ENCODE measurements around the gene GRHL3.
"Not testable (repeated sequence)": the region's sequence is repeated elsewhere in the genome, so short reads cannot be mapped to it uniquely, and the experiment has no call there.

The GRHL3 gene

DNA sequence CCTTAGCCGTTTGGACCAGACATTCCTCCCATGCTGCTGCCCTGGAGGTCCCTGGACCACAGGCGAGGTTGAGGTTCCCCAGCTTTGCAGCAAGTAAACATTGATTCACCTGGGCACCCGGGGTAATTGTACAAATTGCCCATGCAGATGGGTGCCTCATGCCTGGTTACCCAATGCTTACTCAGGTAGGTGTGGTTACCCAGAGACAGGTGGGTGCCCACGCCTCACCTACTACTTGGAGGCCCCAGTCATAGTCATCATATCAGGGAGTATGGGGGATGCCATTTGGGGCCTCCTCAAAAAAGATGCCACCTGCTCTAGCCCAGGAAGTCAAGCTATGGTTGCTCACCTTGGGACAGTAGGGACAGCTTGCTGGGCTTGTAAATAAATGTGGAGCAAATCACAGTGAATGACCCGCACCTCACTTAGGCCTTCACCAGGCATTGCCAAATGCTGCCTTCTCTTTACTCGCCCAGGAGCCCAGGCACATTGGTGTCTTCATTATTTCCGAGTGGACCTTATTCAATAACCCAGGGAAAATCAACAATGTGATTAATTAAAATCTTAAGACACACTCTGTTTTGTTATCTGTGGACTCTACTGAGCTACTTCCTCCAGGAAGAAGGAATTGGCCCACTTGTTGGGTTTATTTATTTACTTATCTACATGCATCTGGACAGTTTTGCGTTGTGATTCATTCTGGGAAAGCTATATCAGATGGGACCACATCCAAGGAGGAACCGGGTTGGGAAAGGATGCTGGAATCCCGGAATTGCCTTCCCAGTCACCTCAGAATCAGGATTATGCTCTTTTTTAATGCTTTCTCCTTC lies 35.6 kb upstream of the GRHL3 start:
- H3K9me3 ChIP-seq (ENCODE audit: control insufficient read depth in 2 of 2, low read length in 2 of 2), result no peaks in the 10 kb centered on the region
- H3K27me3 ChIP-seq (ENCODE audit: control insufficient read depth in 2 of 2, insufficient read depth in 2 of 2, low read length in 2 of 2), result peaks cover 0 to 3% of the 10 kb centered on the region in 2 donors
- no peaks in the 10 kb centered on the region for H3K36me3 ChIP-seq (ENCODE audit: control insufficient read depth in 2 of 2, insufficient read depth in 2 of 2, low read length in 2 of 2)
- H3K4me3 ChIP-seq (ENCODE audit: low read length in 2 of 2), result no peak overlapping the region
- no peak overlapping the region for H3K9ac ChIP-seq (ENCODE audit: low read depth in 1 of 2, low read length in 2 of 2)
- H3K4me1 ChIP-seq (ENCODE audit: control insufficient read depth in 2 of 2, insufficient read depth in 2 of 2, low read length in 2 of 2), result no peaks in the 10 kb centered on the region
- H3K27ac ChIP-seq (ENCODE audit: low read depth in 2 of 2, low read length in 2 of 2), result no peak overlapping the region

DNA sequence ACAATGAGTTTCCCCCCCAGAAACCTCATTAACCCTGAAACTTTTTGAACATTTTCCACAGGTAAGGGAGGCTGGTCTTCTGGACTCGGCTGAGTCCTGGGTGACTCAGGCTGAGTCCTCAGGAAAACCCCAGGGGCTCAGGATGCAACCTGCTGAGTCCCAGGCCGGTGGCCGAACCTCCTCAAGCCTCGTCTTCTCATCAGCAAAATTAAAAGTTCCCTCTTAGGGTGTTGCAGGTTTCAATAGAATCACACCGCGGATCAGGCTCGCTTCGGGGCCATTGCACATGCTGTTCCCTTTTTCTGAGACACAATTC lies 35.0 kb upstream of the GRHL3 start:
- Histone ChIP-seq H3K4me3 (ENCODE audit: low read length in 2 of 2) (no peak overlapping the region), H3K36me3 (ENCODE audit: control insufficient read depth in 2 of 2, insufficient read depth in 2 of 2, low read length in 2 of 2) (no peaks in the 10 kb centered on the region), H3K4me1 (ENCODE audit: control insufficient read depth in 2 of 2, insufficient read depth in 2 of 2, low read length in 2 of 2) (no peaks in the 10 kb centered on the region), H3K9ac (ENCODE audit: low read depth in 1 of 2, low read length in 2 of 2) (no peak overlapping the region), H3K27ac (ENCODE audit: low read depth in 2 of 2, low read length in 2 of 2) (no peak overlapping the region), H3K27me3 (ENCODE audit: control insufficient read depth in 2 of 2, insufficient read depth in 2 of 2, low read length in 2 of 2) (no peaks in the 10 kb centered on the region), H3K9me3 (ENCODE audit: control insufficient read depth in 2 of 2, low read length in 2 of 2) (no peaks in the 10 kb centered on the region)

DNA sequence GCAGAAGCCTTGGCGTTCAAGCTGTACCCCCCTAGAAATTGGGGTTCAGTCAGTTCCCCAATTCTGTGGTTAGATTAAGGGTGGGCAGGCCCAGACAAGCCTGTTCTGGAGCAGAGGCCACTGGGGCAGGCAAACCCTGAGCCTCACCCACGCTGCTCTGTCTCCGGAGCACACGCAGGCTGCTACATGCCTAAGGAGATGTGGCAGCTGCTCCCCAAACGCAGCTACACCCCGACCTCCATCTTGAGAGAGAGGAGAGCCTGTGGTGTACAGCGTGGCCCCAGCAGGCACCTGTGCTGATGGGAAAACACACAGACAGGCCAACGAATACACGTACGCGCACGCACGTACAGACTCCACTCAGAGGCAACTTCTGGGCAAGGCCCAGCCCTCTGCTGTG lies 33.9 kb upstream of the GRHL3 start:
- no peak overlapping the region for H3K4me3 ChIP-seq (ENCODE audit: low read length in 2 of 2)

DNA sequence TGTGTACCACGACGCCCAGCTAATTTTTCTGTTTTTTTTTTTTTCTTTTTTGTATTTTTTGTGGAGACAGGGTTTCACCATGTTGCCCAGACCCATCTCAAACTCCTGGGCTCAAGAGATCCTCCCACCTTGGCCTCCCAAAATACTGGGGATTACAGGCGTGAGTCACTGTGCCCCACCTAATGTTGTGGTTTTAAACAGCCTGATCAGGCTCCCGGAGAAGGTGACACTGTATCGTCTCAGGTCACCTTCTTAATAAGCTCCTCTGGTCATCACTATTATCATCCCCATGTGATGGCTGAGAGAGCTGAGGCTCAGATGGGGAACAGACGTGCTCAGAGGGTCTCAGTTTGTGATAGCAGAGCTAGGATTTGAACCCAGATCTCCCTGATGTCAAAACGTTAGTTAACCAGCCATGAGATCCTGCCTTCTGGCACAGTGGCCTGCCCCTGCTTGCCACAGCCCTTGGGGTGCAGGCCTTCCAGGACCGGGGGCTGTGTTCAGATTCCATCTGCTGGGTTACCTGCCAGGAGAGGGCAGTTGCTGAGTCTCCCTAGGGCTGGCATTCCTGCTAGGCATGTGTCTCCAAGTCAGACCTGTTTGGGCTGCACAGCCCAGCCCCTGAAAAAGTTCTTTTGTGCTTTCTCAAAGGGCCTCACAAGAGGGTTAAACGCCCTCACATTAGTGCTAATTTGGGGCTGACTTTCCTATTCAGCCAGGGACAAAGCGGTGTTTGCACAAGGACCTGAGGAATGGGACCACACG lies 32.7 kb upstream of the GRHL3 start:
- H3K36me3 ChIP-seq (ENCODE audit: control insufficient read depth in 2 of 2, insufficient read depth in 2 of 2, low read length in 2 of 2), result no peaks in the 10 kb centered on the region
- no peak overlapping the region for H3K4me3 ChIP-seq (ENCODE audit: low read length in 2 of 2)
- peaks cover 0 to 4% of the 10 kb centered on the region in 2 donors for H3K27me3 ChIP-seq (ENCODE audit: control insufficient read depth in 2 of 2, insufficient read depth in 2 of 2, low read length in 2 of 2)
- no peak overlapping the region for H3K9ac ChIP-seq (ENCODE audit: low read depth in 1 of 2, low read length in 2 of 2)
- peaks cover 0 to 2% of the 10 kb centered on the region in 2 donors for H3K4me1 ChIP-seq (ENCODE audit: control insufficient read depth in 2 of 2, insufficient read depth in 2 of 2, low read length in 2 of 2)
- no peaks in the 10 kb centered on the region for H3K9me3 ChIP-seq (ENCODE audit: control insufficient read depth in 2 of 2, low read length in 2 of 2)
- no peak overlapping the region for H3K27ac ChIP-seq (ENCODE audit: low read depth in 2 of 2, low read length in 2 of 2)

More for the DNA sequence above, 33.9 kb upstream of the GRHL3 start:
- no peaks in the 10 kb centered on the region for H3K9me3 ChIP-seq (ENCODE audit: control insufficient read depth in 2 of 2, low read length in 2 of 2)
- H3K9ac ChIP-seq (ENCODE audit: low read depth in 1 of 2, low read length in 2 of 2), result no peak overlapping the region
- no peak overlapping the region for H3K27ac ChIP-seq (ENCODE audit: low read depth in 2 of 2, low read length in 2 of 2)
- no peaks in the 10 kb centered on the region for H3K36me3 ChIP-seq (ENCODE audit: control insufficient read depth in 2 of 2, insufficient read depth in 2 of 2, low read length in 2 of 2)
- no peaks in the 10 kb centered on the region for H3K27me3 ChIP-seq (ENCODE audit: control insufficient read depth in 2 of 2, insufficient read depth in 2 of 2, low read length in 2 of 2)
- peaks cover 0 to 2% of the 10 kb centered on the region in 2 donors for H3K4me1 ChIP-seq (ENCODE audit: control insufficient read depth in 2 of 2, insufficient read depth in 2 of 2, low read length in 2 of 2)

DNA sequence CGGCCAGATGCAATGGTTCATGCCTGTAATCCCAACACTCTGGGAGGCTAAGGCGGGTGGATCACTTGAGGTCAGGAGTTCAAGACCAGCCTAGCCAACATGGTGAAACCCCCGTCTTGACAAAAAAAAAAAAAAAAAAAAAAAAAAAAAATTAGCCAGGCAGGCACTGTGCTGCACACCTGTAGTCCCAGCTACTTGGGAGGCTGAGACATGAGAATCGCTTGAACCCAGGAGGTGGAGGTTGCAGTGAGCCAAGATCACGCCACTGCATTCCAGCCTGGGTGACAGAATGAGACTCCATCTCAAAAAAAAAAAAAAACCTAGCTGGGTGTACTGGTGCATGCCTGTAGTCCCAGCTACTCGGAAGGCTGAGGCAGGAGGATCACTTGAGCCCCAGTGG lies 31.4 kb upstream of the GRHL3 start:
- H3K27me3 ChIP-seq (ENCODE audit: control insufficient read depth in 2 of 2, insufficient read depth in 2 of 2, low read length in 2 of 2); H3K9ac ChIP-seq (ENCODE audit: low read depth in 1 of 2, low read length in 2 of 2); H3K27ac ChIP-seq (ENCODE audit: low read depth in 2 of 2, low read length in 2 of 2); H3K9me3 ChIP-seq (ENCODE audit: control insufficient read depth in 2 of 2, low read length in 2 of 2); H3K4me1 ChIP-seq (ENCODE audit: control insufficient read depth in 2 of 2, insufficient read depth in 2 of 2, low read length in 2 of 2); H3K4me3 ChIP-seq (ENCODE audit: low read length in 2 of 2); H3K36me3 ChIP-seq (ENCODE audit: control insufficient read depth in 2 of 2, insufficient read depth in 2 of 2, low read length in 2 of 2): not testable (repeated sequence)

DNA sequence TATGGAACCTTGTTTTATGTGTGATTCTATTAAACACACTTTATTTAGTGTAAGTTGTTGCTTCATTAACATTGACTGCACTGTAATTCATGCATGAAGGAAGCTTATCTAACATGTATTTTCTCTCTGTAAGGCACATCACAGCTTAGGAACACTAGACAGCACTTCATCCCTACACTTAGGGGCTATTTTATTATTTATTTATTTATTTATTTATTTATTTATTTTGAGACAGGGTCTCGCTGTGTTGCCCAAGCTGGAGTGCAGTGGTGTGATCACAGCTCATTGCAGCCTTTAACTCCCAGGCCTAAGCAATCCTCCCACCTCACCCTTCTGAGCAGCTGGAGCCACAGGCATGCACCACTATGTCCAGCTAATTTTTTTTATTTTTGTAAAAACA lies 30.7 kb upstream of the GRHL3 start:
- Histone ChIP-seq H3K27me3 (ENCODE audit: control insufficient read depth in 2 of 2, insufficient read depth in 2 of 2, low read length in 2 of 2) (peaks cover 0 to 4% of the 10 kb centered on the region in 2 donors), H3K4me3 (ENCODE audit: low read length in 2 of 2) (no peak overlapping the region), H3K36me3 (ENCODE audit: control insufficient read depth in 2 of 2, insufficient read depth in 2 of 2, low read length in 2 of 2) (no peaks in the 10 kb centered on the region), H3K4me1 (ENCODE audit: control insufficient read depth in 2 of 2, insufficient read depth in 2 of 2, low read length in 2 of 2) (peaks cover 0 to 2% of the 10 kb centered on the region in 2 donors), H3K27ac (ENCODE audit: low read depth in 2 of 2, low read length in 2 of 2) (no peak overlapping the region), H3K9me3 (ENCODE audit: control insufficient read depth in 2 of 2, low read length in 2 of 2) (no peaks in the 10 kb centered on the region), H3K9ac (ENCODE audit: low read depth in 1 of 2, low read length in 2 of 2) (no peak overlapping the region)

DNA sequence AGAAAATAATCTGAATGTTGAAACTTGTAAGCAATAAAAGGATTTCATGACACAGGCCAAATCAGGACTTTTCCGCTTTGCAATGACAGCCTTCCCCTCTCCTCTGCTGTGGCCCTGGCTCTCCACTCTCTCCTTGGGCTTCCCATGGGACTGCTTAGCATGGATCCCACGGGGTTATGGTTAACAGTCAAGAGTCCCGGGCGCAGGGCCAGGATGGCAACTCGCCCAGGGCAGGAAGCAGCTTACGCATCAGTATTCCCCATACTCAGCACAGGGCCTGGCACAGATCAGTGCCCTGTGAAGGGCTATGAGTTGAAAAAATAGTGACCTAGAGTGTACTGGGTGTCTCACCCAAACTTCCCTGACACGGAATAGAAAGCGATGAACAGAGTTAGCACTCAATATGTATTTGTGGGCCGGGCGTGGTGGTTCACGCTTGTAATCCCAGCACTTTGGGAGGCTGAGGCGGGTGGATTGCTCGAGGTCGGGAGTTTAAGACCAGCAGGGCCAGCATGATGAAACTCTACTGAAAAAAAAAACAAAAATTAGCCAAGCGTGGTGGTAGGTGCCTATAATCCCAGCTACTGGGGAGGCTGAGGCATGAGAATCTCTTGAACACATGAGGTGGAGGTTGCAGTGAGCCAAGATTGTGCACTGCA lies 29.1 kb upstream of the GRHL3 start:
- Histone ChIP-seq H3K4me1 (ENCODE audit: control insufficient read depth in 2 of 2, insufficient read depth in 2 of 2, low read length in 2 of 2) (peaks cover 3 to 7% of the 10 kb centered on the region in 2 donors), H3K27ac (ENCODE audit: low read depth in 2 of 2, low read length in 2 of 2) (no peak overlapping the region), H3K27me3 (ENCODE audit: control insufficient read depth in 2 of 2, insufficient read depth in 2 of 2, low read length in 2 of 2) (peaks cover 0 to 4% of the 10 kb centered on the region in 2 donors), H3K9ac (ENCODE audit: low read depth in 1 of 2, low read length in 2 of 2) (no peak overlapping the region), H3K9me3 (ENCODE audit: control insufficient read depth in 2 of 2, low read length in 2 of 2) (no peaks in the 10 kb centered on the region), H3K4me3 (ENCODE audit: low read length in 2 of 2) (no peak overlapping the region), H3K36me3 (ENCODE audit: control insufficient read depth in 2 of 2, insufficient read depth in 2 of 2, low read length in 2 of 2) (no peaks in the 10 kb centered on the region)

DNA sequence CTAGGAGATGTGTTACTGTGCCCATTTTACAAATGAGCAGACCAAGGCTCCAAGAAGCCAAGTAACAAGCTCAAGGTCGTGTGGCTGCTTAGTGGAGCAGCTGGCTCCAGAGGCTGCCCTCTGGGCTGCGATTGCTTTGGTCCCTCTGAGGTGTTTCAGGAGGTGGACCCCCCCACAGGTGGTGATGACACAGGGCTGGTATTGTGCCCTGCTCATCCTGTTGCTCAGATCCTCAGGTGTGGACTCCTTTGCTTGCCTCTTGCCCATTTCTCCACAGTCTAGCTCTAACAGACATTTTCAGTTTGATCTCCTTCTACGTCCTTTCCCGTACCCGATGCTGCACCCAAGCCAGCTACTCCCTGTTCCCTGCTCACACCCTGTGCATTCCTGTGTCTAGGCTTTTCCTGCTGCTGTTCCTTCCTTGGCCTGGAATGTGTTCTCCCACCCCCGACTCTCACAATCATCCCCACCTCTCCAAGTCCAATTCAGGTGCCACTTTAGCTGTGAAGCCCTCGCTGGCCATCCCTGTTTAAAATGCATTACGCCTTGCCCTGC lies 28.1 kb upstream of the GRHL3 start:
- Histone ChIP-seq H3K27ac (ENCODE audit: low read depth in 2 of 2, low read length in 2 of 2) (no peak overlapping the region), H3K4me3 (ENCODE audit: low read length in 2 of 2) (no peak overlapping the region), H3K36me3 (ENCODE audit: control insufficient read depth in 2 of 2, insufficient read depth in 2 of 2, low read length in 2 of 2) (no peaks in the 10 kb centered on the region), H3K9me3 (ENCODE audit: control insufficient read depth in 2 of 2, low read length in 2 of 2) (no peaks in the 10 kb centered on the region), H3K9ac (ENCODE audit: low read depth in 1 of 2, low read length in 2 of 2) (no peak overlapping the region), H3K4me1 (ENCODE audit: control insufficient read depth in 2 of 2, insufficient read depth in 2 of 2, low read length in 2 of 2) (peaks cover 5 to 12% of the 10 kb centered on the region in 2 donors), H3K27me3 (ENCODE audit: control insufficient read depth in 2 of 2, insufficient read depth in 2 of 2, low read length in 2 of 2) (peaks cover 0 to 4% of the 10 kb centered on the region in 2 donors)

DNA sequence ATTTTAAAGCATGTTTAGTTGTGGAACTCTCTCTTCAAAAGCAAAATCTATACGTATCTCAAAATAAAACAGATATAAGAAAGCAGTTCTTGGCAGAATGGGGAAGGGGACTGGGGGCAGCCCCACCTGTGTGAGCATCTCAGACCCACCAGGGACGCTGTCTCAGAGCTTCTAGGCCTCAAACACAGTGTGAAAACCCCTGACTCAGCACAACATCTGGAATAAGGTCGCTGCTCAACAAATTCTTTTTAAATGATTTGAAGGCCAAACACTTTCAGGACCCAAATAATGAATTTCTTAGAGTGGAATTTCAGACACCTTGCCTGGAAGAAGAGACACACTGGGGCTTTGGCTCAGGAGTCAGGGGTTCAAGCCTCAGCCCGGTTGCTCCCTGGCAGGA lies 27.1 kb upstream of the GRHL3 start:
- no peak overlapping the region for H3K27ac ChIP-seq (ENCODE audit: low read depth in 2 of 2, low read length in 2 of 2)
- no peaks in the 10 kb centered on the region for H3K9me3 ChIP-seq (ENCODE audit: control insufficient read depth in 2 of 2, low read length in 2 of 2)
- peaks cover 0 to 4% of the 10 kb centered on the region in 2 donors for H3K27me3 ChIP-seq (ENCODE audit: control insufficient read depth in 2 of 2, insufficient read depth in 2 of 2, low read length in 2 of 2)
- H3K4me3 ChIP-seq (ENCODE audit: low read length in 2 of 2), result no peak overlapping the region
- H3K9ac ChIP-seq (ENCODE audit: low read depth in 1 of 2, low read length in 2 of 2), result no peak overlapping the region
- peaks cover 5 to 12% of the 10 kb centered on the region in 2 donors for H3K4me1 ChIP-seq (ENCODE audit: control insufficient read depth in 2 of 2, insufficient read depth in 2 of 2, low read length in 2 of 2)
- no peaks in the 10 kb centered on the region for H3K36me3 ChIP-seq (ENCODE audit: control insufficient read depth in 2 of 2, insufficient read depth in 2 of 2, low read length in 2 of 2)

DNA sequence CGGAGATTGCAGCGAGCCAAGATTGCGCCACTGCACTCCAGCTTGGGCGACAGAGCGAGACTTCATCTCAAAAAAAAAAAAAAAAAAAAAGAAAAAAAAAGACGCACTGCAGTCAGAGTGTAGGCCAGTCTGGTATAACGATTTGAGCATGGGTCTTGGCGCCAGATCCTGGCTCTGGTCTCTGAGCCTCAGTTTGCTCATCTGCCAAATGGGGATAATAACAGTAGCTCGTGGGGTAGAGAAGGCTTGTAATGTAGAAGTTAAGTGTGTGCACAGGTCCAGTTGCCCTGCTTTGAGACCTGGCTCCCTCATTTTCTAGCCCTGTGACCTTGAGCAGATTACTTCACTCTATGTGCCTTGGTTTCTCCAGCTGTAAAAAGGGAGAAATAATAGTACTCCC lies 26.3 kb upstream of the GRHL3 start:
- Histone ChIP-seq H3K27ac (ENCODE audit: low read depth in 2 of 2, low read length in 2 of 2) (no peak overlapping the region), H3K27me3 (ENCODE audit: control insufficient read depth in 2 of 2, insufficient read depth in 2 of 2, low read length in 2 of 2) (peaks cover 0 to 4% of the 10 kb centered on the region in 2 donors), H3K36me3 (ENCODE audit: control insufficient read depth in 2 of 2, insufficient read depth in 2 of 2, low read length in 2 of 2) (no peaks in the 10 kb centered on the region), H3K9ac (ENCODE audit: low read depth in 1 of 2, low read length in 2 of 2) (no peak overlapping the region), H3K4me1 (ENCODE audit: control insufficient read depth in 2 of 2, insufficient read depth in 2 of 2, low read length in 2 of 2) (peaks cover 5 to 12% of the 10 kb centered on the region in 2 donors), H3K9me3 (ENCODE audit: control insufficient read depth in 2 of 2, low read length in 2 of 2) (no peaks in the 10 kb centered on the region), H3K4me3 (ENCODE audit: low read length in 2 of 2) (no peak overlapping the region)

Data from mucosa of rectum (tissue), 2 donors.